GM18498 (cell line): ENCODE data around the gene BLVRB.
"Not testable (repeated sequence)": the region's sequence is repeated elsewhere in the genome, so short reads cannot be mapped to it uniquely, and the experiment has no call there.

ENCODE experiments used
- ATAC-seq: cut with Tn5 transposase; IDR thresholded peaks from one replicate; pipeline ENCODE4 v1.9.1; 2021; ENCODE audit warnings: mild to moderate bottlenecking, moderate library complexity; ENCODE audit not compliant: unreplicated experiment

BLVRB gene

GRCh38 chr19:40489882-40490230, 24.3 kb upstream of the BLVRB start:
- no peak for ATAC-seq

GRCh38 chr19:40486017-40486416, 20.5 kb upstream of the BLVRB start:
- no peak for ATAC-seq

- ATAC-seq = not testable (repeated sequence)
Measured at GRCh38 chr19:40475878-40476644, 10.5 kb upstream of the BLVRB start.

GRCh38 chr19:40474737-40475136, 9.2 kb upstream of the BLVRB start:
- no peak for ATAC-seq

GRCh38 chr19:40472516-40472915, 7.0 kb upstream of the BLVRB start:
- no peak for ATAC-seq

- ATAC-seq = no peak
Measured at GRCh38 chr19:40471111-40471510, 5.6 kb upstream of the BLVRB start.

GRCh38 chr19:40469011-40469410, 3.5 kb upstream of the BLVRB start:
- no peak for ATAC-seq

GRCh38 chr19:40466985-40467734, 1.6 kb upstream of the BLVRB start, which contains the start of gene SPTBN4:
TSS of gene SPTBN4 (plus strand) at chr19:40467001. CDS start at chr19:40472622, 5,621 bp downstream.
- no peak for ATAC-seq

GRCh38 chr19:40466219-40466984, 857 bp upstream of the BLVRB start:
- peak; percentile 35 for ATAC-seq

GRCh38 chr19:40465025-40465556, 454 bp downstream of the BLVRB start:
- ATAC-seq = no peak

GRCh38 chr19:40464059-40465024, 1.2 kb downstream of the BLVRB start:
- no peak for ATAC-seq

- not testable (repeated sequence) for ATAC-seq
Measured at GRCh38 chr19:40463587-40464037, 1.9 kb downstream of the BLVRB start.

GRCh38 chr19:40461669-40462221, 3.8 kb downstream of the BLVRB start:
- ATAC-seq = no peak

- ATAC-seq = no peak
Measured at GRCh38 chr19:40460185-40460584, 5.4 kb downstream of the BLVRB start.

- ATAC-seq = no peak
Measured at GRCh38 chr19:40458597-40458974, 7.0 kb downstream of the BLVRB start.

- ATAC-seq = no peak
Measured at GRCh38 chr19:40457953-40458596, 7.5 kb downstream of the BLVRB start.

- ATAC-seq = no peak
Measured at GRCh38 chr19:40457048-40457447, 8.5 kb downstream of the BLVRB start.

- not testable (repeated sequence) for ATAC-seq
Measured at GRCh38 chr19:40453943-40454342, 11.6 kb downstream of the BLVRB start.

GRCh38 chr19:40453151-40453735, 12.3 kb downstream of the BLVRB start:
- ATAC-seq = no peak
